Hepatocyte (in vitro differentiated cells): Measurements from ENCODE around the gene P2RY14. TPM values are rescaled to one million over a fixed set of nuclear protein-coding genes. Genes with fewer than 3 reads are reported as not detected.

Experiments
- DNase-seq: peaks from one replicate; pipeline ENCODE4 v3.0.0-alpha.2; 2016; ENCODE audit warnings: low spot score
- H2AFZ ChIP-seq: fragments of 200-600 bp; sonication (generic); 2 replicates; pipeline ENCODE4 v1.6.0; 2016; ENCODE audit warnings: antibody characterized with exemption, mild to moderate bottlenecking
- H3K27ac ChIP-seq: fragments of 200-600 bp; sonication (generic); 2 replicates; pipeline ENCODE4 v1.5.1; 2016; ENCODE audit warnings: mild to moderate bottlenecking
- H3K27me3 ChIP-seq: fragments of 200-600 bp; sonication (generic); 2 replicates; pipeline ENCODE4 v1.6.1; 2016
- H3K36me3 ChIP-seq: fragments of 200-600 bp; sonication (generic); replicated peaks from 2 replicates; pipeline ENCODE4 v1.5.1; 2016; ENCODE audit warnings: low read depth; ENCODE audit not compliant: insufficient read depth
- H3K4me1 ChIP-seq: fragments of 200-600 bp; sonication (generic); 2 replicates; pipeline ENCODE4 v1.5.1; 2016; ENCODE audit warnings: mild to moderate bottlenecking, moderate library complexity; ENCODE audit not compliant: insufficient read depth
- H3K4me2 ChIP-seq: fragments of 200-600 bp; sonication (generic); 2 replicates; pipeline ENCODE4 v1.6.0; 2016
- H3K4me3 ChIP-seq: fragments of 200-600 bp; sonication (generic); 2 replicates; pipeline ENCODE4 v1.5.1; 2016; ENCODE audit warnings: mild to moderate bottlenecking
- H3K79me2 ChIP-seq: fragments of 200-600 bp; sonication (generic); 2 replicates; pipeline ENCODE4 v1.6.0; 2017; ENCODE audit warnings: mild to moderate bottlenecking
- H3K9me2 ChIP-seq: fragments of 200-600 bp; sonication (generic); replicated peaks from 2 replicates; pipeline ENCODE4 v1.6.0; 2017; ENCODE audit warnings: mild to moderate bottlenecking; ENCODE audit not compliant: insufficient read depth
- H3K9me3 ChIP-seq: fragments of 200-600 bp; sonication (generic); 2 replicates; pipeline ENCODE4 v1.5.1; 2016; ENCODE audit warnings: low read depth, mild to moderate bottlenecking
- H4K20me1 ChIP-seq: fragments of 200-600 bp; sonication (generic); 2 replicates; pipeline ENCODE4 v1.6.0; 2016; ENCODE audit warnings: mild to moderate bottlenecking; ENCODE audit not compliant: insufficient read depth, poor library complexity, severe bottlenecking
- CTCF ChIP-seq: fragments of 200-600 bp; sonication (generic); IDR thresholded peaks from 2 replicates; pipeline ENCODE4 v1.5.1; 2016; ENCODE audit warnings: antibody characterized with exemption, mild to moderate bottlenecking; ENCODE audit not compliant: poor library complexity
- EZH2 ChIP-seq: fragments of 200-600 bp; sonication (generic); IDR thresholded peaks from 2 replicates; pipeline ENCODE4 v1.6.1; 2016; ENCODE audit warnings: antibody characterized with exemption, mild to moderate bottlenecking, borderline replicate concordance
- EZH2phosphoT487 ChIP-seq: fragments of 200-600 bp; sonication (generic); IDR thresholded peaks from one replicate; pipeline ENCODE4 v1.6.1; 2018; ENCODE audit warnings: antibody characterized with exemption, mild to moderate bottlenecking, low read depth, moderate library complexity; ENCODE audit not compliant: unreplicated experiment, severe bottlenecking
- WGBS: methylation state at CpG from one replicate; pipeline ENCODE4 v1.1.6; 2016; ENCODE audit warnings: low lambda C conversion rate; ENCODE audit errors: missing lambda C conversion rate; 5-methylcytosine and 5-hydroxymethylcytosine counted together
- polyA plus RNA-seq: library from polyadenylated mRNA; unstranded; fragments of >200 nt; fragmentation: Nextera tagmentation; extraction: Ambion mirVana; gene quantifications from 2 replicates; pipeline ENCODE4 v1.2.1, GENCODE V29; 2016
- total RNA-seq: library from RNA; depleted of rRNA; stranded (reverse); fragments of >200 nt; gene quantifications from 2 replicates; pipeline ENCODE4 v1.2.3, GENCODE V29; 2014

The P2RY14 gene
- total and polyA plus RNA-seq, 2 experiments from 2014 or later, result 0.11 TPM; not detected in 1

DNA sequence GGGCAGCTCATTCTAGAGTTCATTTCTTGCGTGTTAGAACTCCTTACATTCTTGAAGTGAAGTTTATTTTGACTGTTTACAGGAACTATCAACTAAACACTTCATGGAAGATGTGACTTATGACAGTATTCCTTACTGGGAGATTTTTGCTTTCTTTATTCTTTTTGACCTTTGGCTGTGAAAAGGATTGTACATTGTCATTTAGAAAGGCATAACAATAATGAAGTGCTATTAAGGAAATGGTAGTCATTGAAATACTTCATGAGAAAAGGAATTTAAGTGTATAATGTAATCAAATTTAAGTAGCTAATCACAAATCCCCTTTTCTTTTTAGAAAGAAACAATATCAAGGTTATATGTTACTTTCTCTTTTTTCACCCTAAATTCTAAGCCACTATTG, 11.3 kb downstream of the P2RY14 start:
- no peak for DNase-seq
- H3K79me2 ChIP-seq, result no peaks in the 10 kb centered on the region
- no peaks in the 10 kb centered on the region for H3K36me3 ChIP-seq
- no peaks in the 10 kb centered on the region for H4K20me1 ChIP-seq
- H3K27ac ChIP-seq, result no peak overlapping the region
- H3K4me1 ChIP-seq, result peaks cover 7% of the 10 kb centered on the region
- no peak overlapping the region for H3K4me3 ChIP-seq
- H2AFZ ChIP-seq, result no peak overlapping the region
- no peaks in the 10 kb centered on the region for H3K9me3 ChIP-seq
- TF ChIP-seq EZH2 (no peak), CTCF (no peak), EZH2phosphoT487 (no peak)
- no peaks in the 10 kb centered on the region for H3K27me3 ChIP-seq
- WGBS, result 71% methylated on average over 1 of the region's 1 CpG
- H3K4me2 ChIP-seq, result no peak overlapping the region
- no peaks in the 10 kb centered on the region for H3K9me2 ChIP-seq

DNA sequence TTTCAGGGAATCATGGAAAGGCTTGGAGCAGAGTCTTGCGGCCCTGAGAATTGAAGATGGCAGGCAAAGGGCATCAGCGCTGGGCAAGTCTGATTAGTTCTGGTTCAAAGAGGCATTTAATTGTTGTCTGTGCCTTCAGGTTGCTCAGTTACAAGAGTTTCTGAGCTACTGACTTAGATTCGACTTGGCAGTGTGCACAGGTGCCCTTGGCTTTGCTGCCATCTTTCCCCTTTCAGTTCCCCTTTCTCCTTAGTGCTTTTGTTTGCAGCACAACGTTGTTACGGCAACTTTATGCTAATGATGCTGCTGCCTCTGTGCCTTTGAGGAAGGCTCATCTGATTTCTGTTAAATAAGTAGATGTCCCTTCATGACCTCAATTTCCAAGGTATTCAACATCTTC, 12.5 kb downstream of the P2RY14 start:
- no peaks in the 10 kb centered on the region for H3K9me2 ChIP-seq
- no peak overlapping the region for H2AFZ ChIP-seq
- H3K4me2 ChIP-seq, result no peak overlapping the region
- DNase-seq, result no peak
- no peak overlapping the region for H3K4me3 ChIP-seq
- 70% methylated on average over 5 of the region's 5 CpGs for WGBS
- H4K20me1 ChIP-seq, result no peaks in the 10 kb centered on the region
- H3K27me3 ChIP-seq, result no peaks in the 10 kb centered on the region
- H3K27ac ChIP-seq, result no peak overlapping the region
- peaks cover 7% of the 10 kb centered on the region for H3K4me1 ChIP-seq
- TF ChIP-seq CTCF, result no peak
- no peak for TF ChIP-seq EZH2
- TF ChIP-seq EZH2phosphoT487, result no peak
- H3K79me2 ChIP-seq, result no peaks in the 10 kb centered on the region
- no peaks in the 10 kb centered on the region for H3K36me3 ChIP-seq
- no peaks in the 10 kb centered on the region for H3K9me3 ChIP-seq

DNA sequence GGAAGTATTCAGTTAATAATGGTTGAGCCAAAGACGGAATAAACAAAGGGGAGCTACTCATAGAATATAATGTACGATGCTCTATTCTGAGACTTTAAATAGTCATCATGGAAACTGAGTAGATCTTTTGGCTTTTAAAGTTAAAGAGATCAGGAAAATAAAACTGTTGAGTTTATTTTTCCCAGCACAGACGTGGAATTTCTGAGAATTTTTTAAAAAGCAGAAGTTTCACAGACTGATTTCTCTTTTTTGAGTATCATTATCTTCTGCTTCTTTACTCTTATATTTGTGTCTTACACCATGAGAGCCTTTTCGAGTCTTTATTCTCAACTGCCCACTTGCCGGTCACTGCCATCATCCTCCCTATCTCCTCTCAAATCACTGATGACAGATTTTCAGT, 13.2 kb downstream of the P2RY14 start:
- no peaks in the 10 kb centered on the region for H3K27me3 ChIP-seq
- H2AFZ ChIP-seq, result no peak overlapping the region
- no peaks in the 10 kb centered on the region for H3K9me3 ChIP-seq
- WGBS, result 83% methylated on average over 5 of the region's 5 CpGs
- no peaks in the 10 kb centered on the region for H3K9me2 ChIP-seq
- H3K27ac ChIP-seq, result no peak overlapping the region
- TF ChIP-seq EZH2 (no peak), EZH2phosphoT487 (no peak), CTCF (no peak)
- peaks cover 8% of the 10 kb centered on the region for H3K4me1 ChIP-seq
- H4K20me1 ChIP-seq, result no peaks in the 10 kb centered on the region
- no peak overlapping the region for H3K4me3 ChIP-seq
- no peaks in the 10 kb centered on the region for H3K36me3 ChIP-seq
- H3K4me2 ChIP-seq, result no peak overlapping the region
- H3K79me2 ChIP-seq, result no peaks in the 10 kb centered on the region
- no peak for DNase-seq

GRCh38 chr3:151264605-151265004, 13.7 kb downstream of the P2RY14 start:
- peaks cover 13% of the 10 kb centered on the region for H3K4me1 ChIP-seq
- H3K79me2 ChIP-seq, result no peaks in the 10 kb centered on the region
- no peaks in the 10 kb centered on the region for H4K20me1 ChIP-seq
- H3K36me3 ChIP-seq, result no peaks in the 10 kb centered on the region
- no peak for DNase-seq
- H3K27ac ChIP-seq, result no peak overlapping the region
- no peak overlapping the region for H2AFZ ChIP-seq
- H3K9me3 ChIP-seq, result no peaks in the 10 kb centered on the region
- no peak overlapping the region for H3K4me2 ChIP-seq
- H3K9me2 ChIP-seq, result no peaks in the 10 kb centered on the region
- H3K4me3 ChIP-seq, result no peak overlapping the region
- TF ChIP-seq EZH2 (no peak), CTCF (no peak), EZH2phosphoT487 (no peak)
- 89% methylated on average over 1 of the region's 1 CpG for WGBS
- H3K27me3 ChIP-seq, result no peaks in the 10 kb centered on the region
